CD4-positive, alpha-beta T cell treated with Interleukin-4 for 4 hours (primary cell): ENCODE measurements around the gene ACOD1.

ENCODE experiments used
- DNase-seq: peaks from one replicate; pipeline ENCODE4 v3.0.0-alpha.2; 2020

ACOD1 gene

GRCh38 chr13:76992548-76993001 lies 44.3 kb downstream of the ACOD1 start:
- no peak for DNase-seq

DNA sequence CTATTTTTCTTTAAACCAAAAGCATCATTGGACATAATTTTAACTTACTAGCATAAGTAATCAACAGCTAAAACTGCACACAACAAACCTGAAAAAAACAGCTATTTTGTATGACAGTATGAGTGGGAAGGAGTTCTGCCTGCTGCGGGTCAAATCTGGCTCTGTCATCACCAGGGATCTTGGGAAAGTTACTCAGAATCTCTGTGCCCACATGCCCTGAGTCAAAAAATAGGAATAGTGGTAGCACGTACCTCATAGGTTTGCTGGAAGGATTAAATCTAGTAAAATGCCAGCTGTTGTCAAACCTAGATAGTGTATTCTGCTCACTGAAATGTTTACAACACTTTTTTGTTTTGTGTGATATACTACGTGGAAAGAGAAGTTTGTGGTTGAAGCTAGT lies 44.7 kb downstream of the ACOD1 start:
- no peak for DNase-seq

- DNase-seq = no peak
Measured at GRCh38 chr13:76993473-76993872, 45.2 kb downstream of the ACOD1 start.

GRCh38 chr13:76994281-76994680 lies 46.0 kb downstream of the ACOD1 start:
- DNase-seq = no peak

DNA sequence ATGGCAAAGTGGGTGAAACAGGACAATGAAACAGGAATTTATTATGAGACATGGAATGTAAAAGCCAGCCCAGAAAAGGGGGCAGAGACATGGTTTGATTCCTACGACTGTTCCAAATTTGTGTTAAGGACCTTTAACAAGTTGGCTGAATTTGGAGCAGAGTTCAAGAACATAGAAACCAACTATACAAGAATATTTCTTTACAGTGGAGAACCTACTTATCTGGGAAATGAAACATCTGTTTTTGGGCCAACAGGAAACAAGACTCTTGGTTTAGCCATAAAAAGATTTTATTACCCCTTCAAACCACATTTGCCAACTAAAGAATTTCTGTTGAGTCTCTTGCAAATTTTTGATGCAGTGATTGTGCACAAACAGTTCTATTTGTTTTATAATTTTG lies 52.2 kb downstream of the ACOD1 start:
- no peak for DNase-seq

- DNase-seq = no peak
Measured at GRCh38 chr13:77001540-77001939, 53.2 kb downstream of the ACOD1 start.

GRCh38 chr13:77001963-77002587 lies 53.8 kb downstream of the ACOD1 start:
- DNase-seq = no peak

GRCh38 chr13:77002590-77003190 lies 54.4 kb downstream of the ACOD1 start:
- DNase-seq = peak; percentile 10
